HepG2 (cell line): ENCODE measurements around the gene C20orf204. TPM values are rescaled to one million over a fixed set of nuclear protein-coding genes. Genes with fewer than 3 reads are reported as not detected.
A peak's percentile ranks its signal among the peaks of the same experiment; 100 is the strongest.

Experiments used
- RBM22 ChIP-seq: fragments of 200-400 bp; formaldehyde crosslinking; optimal IDR thresholded peaks from 2 replicates; pipeline ENCODE3; 2017; ENCODE audit warnings: mild to moderate bottlenecking, low read length, moderate library complexity
- TFE3 ChIP-seq: IDR thresholded peaks from 2 replicates; pipeline ENCODE4 v1.6.1; 2016
- ZFP90 ChIP-seq: sonication (generic); formaldehyde crosslinking; IDR thresholded peaks from 2 replicates; pipeline ENCODE4 v1.8.0; 2022; ENCODE audit warnings: missing genetic modification reagents, mild to moderate bottlenecking, inconsistent platforms, borderline replicate concordance
- ZNF10 ChIP-seq: sonication (generic); formaldehyde crosslinking; IDR thresholded peaks from 2 replicates; pipeline ENCODE4 v1.4.0; 2020; ENCODE audit warnings: mild to moderate bottlenecking, low read depth, missing genetic modification reagents, borderline replicate concordance
- ZNF251 ChIP-seq: sonication (generic); formaldehyde crosslinking; IDR thresholded peaks from 2 replicates; pipeline ENCODE4 v1.9.0; 2021; ENCODE audit warnings: mild to moderate bottlenecking, missing genetic modification reagents
- ZNF510 ChIP-seq: sonication (generic); formaldehyde crosslinking; IDR thresholded peaks from 2 replicates; pipeline ENCODE4 v1.4.0; 2020; ENCODE audit warnings: low read depth, mild to moderate bottlenecking, missing genetic modification reagents
- ZNF709 ChIP-seq: sonication (generic); formaldehyde crosslinking; IDR thresholded peaks from 2 replicates; pipeline ENCODE4 v1.5.0; 2020; ENCODE audit warnings: mild to moderate bottlenecking, missing genetic modification reagents
- ZNF883 ChIP-seq: sonication (generic); formaldehyde crosslinking; IDR thresholded peaks from 2 replicates; pipeline ENCODE4 v1.5.1; 2020; ENCODE audit warnings: mild to moderate bottlenecking, missing genetic modification reagents; ENCODE audit errors: not compliant biosample characterization
- polyA plus RNA-seq, 8 experiments: library from polyadenylated mRNA; depleted of rRNA in 3 of 8; stranded (reverse) in 7 of 8; unstranded in 1 of 8; fragments of >200 nt; fragmentation: Illumina TruSeq in 4 of 8; extraction: Trizol in 4 of 8; gene quantifications; 2 replicates each; pipeline versions ENCODE4 v1.2.1 to v1.2.3, GENCODE V29; 2011 to 2016; ENCODE audit warnings: low read depth in 4 of 8, missing spikeins in 1 of 8, mixed read lengths in 1 of 8; ENCODE audit not compliant: insufficient read depth in 1 of 8
- total RNA-seq, 5 experiments: library from RNA; depleted of rRNA; stranded (reverse); fragments of >200 nt; fragmentation: Illumina TruSeq; extraction: Trizol; gene quantifications; 2 replicates each; pipeline ENCODE4 v1.2.3, GENCODE V29; 2016; ENCODE audit warnings: low read depth in 1 of 5
- TF ChIP-seq, protein P1 (sequence below): sonication (generic); formaldehyde crosslinking; IDR thresholded peaks from 2 replicates; pipeline ENCODE4 v1.8.0; 2022; ENCODE audit warnings: mild to moderate bottlenecking, missing genetic modification reagents
- TF ChIP-seq, protein P2 (sequence below): sonication (generic); formaldehyde crosslinking; conservative IDR thresholded peaks from 2 replicates; pipeline ENCODE4 v1.8.0; 2022; ENCODE audit warnings: missing genetic modification reagents
- TF ChIP-seq, protein P3 (sequence below): sonication (generic); formaldehyde crosslinking; IDR thresholded peaks from 2 replicates; pipeline ENCODE4 v1.4.0; 2020; ENCODE audit warnings: missing genetic modification reagents, borderline replicate concordance
- TF ChIP-seq, protein P4 (sequence below): IDR thresholded peaks from 2 replicates; pipeline ENCODE4 v1.6.1; 2016; ENCODE audit warnings: low read depth, borderline replicate concordance
- TF ChIP-seq, protein P5 (sequence below): sonication (generic); formaldehyde crosslinking; IDR thresholded peaks from 2 replicates; pipeline ENCODE4 v1.4.0; 2020; ENCODE audit warnings: missing genetic modification reagents

The C20orf204 gene
- total and polyA plus RNA-seq, 2 of the 13 experiments (the other 11 are each of a cell fraction or from before 2014, with no cell fraction given), result 22.1 to 80.0 TPM

GRCh38 chr20:64053841-64054661 lies 18.1 kb downstream of the C20orf204 start (continued):
- TF ChIP-seq, protein P1, sequence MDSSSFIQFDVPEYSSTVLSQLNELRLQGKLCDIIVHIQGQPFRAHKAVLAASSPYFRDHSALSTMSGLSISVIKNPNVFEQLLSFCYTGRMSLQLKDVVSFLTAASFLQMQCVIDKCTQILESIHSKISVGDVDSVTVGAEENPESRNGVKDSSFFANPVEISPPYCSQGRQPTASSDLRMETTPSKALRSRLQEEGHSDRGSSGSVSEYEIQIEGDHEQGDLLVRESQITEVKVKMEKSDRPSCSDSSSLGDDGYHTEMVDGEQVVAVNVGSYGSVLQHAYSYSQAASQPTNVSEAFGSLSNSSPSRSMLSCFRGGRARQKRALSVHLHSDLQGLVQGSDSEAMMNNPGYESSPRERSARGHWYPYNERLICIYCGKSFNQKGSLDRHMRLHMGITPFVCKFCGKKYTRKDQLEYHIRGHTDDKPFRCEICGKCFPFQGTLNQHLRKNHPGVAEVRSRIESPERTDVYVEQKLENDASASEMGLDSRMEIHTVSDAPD (CRISPR knock-in tag), result no peak
- TF ChIP-seq ZNF510 (CRISPR knock-in tag) (no peak), ZNF251 (CRISPR knock-in tag) (no peak), ZNF883 (CRISPR knock-in tag) (peak; percentile 27), TFE3 (peak; percentile 64; the same call in 1 of the 2 replicates), RBM22 (peak; percentile 19), ZNF10 (CRISPR knock-in tag) (no peak), ZNF709 (CRISPR knock-in tag) (0 out of 2 replicates have a peak, but pooled peaks have one; percentile 12), ZFP90 (peak; percentile 98)
- TF ChIP-seq, protein P2, sequence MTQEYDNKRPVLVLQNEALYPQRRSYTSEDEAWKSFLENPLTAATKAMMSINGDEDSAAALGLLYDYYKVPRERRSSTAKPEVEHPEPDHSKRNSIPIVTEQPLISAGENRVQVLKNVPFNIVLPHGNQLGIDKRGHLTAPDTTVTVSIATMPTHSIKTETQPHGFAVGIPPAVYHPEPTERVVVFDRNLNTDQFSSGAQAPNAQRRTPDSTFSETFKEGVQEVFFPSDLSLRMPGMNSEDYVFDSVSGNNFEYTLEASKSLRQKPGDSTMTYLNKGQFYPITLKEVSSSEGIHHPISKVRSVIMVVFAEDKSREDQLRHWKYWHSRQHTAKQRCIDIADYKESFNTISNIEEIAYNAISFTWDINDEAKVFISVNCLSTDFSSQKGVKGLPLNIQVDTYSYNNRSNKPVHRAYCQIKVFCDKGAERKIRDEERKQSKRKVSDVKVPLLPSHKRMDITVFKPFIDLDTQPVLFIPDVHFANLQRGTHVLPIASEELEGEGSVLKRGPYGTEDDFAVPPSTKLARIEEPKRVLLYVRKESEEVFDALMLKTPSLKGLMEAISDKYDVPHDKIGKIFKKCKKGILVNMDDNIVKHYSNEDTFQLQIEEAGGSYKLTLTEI, result no peak
- TF ChIP-seq, protein P3, sequence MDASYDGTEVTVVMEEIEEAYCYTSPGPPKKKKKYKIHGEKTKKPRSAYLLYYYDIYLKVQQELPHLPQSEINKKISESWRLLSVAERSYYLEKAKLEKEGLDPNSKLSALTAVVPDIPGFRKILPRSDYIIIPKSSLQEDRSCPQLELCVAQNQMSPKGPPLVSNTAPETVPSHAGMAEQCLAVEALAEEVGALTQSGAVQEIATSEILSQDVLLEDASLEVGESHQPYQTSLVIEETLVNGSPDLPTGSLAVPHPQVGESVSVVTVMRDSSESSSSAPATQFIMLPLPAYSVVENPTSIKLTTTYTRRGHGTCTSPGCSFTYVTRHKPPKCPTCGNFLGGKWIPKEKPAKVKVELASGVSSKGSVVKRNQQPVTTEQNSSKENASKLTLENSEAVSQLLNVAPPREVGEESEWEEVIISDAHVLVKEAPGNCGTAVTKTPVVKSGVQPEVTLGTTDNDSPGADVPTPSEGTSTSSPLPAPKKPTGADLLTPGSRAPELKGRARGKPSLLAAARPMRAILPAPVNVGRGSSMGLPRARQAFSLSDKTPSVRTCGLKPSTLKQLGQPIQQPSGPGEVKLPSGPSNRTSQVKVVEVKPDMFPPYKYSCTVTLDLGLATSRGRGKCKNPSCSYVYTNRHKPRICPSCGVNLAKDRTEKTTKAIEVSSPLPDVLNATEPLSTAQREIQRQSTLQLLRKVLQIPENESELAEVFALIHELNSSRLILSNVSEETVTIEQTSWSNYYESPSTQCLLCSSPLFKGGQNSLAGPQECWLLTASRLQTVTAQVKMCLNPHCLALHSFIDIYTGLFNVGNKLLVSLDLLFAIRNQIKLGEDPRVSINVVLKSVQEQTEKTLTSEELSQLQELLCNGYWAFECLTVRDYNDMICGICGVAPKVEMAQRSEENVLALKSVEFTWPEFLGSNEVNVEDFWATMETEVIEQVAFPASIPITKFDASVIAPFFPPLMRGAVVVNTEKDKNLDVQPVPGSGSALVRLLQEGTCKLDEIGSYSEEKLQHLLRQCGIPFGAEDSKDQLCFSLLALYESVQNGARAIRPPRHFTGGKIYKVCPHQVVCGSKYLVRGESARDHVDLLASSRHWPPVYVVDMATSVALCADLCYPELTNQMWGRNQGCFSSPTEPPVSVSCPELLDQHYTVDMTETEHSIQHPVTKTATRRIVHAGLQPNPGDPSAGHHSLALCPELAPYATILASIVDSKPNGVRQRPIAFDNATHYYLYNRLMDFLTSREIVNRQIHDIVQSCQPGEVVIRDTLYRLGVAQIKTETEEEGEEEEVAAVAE (CRISPR knock-in tag), result peak; percentile 50; the same call in 1 of the 2 replicates
- TF ChIP-seq, protein P4, sequence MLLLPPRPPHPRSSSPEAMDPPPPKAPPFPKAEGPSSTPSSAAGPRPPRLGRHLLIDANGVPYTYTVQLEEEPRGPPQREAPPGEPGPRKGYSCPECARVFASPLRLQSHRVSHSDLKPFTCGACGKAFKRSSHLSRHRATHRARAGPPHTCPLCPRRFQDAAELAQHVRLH (CRISPR knock-in tag), result peak; percentile 98; the same call in 1 of the 2 replicates
- TF ChIP-seq, protein P5, sequence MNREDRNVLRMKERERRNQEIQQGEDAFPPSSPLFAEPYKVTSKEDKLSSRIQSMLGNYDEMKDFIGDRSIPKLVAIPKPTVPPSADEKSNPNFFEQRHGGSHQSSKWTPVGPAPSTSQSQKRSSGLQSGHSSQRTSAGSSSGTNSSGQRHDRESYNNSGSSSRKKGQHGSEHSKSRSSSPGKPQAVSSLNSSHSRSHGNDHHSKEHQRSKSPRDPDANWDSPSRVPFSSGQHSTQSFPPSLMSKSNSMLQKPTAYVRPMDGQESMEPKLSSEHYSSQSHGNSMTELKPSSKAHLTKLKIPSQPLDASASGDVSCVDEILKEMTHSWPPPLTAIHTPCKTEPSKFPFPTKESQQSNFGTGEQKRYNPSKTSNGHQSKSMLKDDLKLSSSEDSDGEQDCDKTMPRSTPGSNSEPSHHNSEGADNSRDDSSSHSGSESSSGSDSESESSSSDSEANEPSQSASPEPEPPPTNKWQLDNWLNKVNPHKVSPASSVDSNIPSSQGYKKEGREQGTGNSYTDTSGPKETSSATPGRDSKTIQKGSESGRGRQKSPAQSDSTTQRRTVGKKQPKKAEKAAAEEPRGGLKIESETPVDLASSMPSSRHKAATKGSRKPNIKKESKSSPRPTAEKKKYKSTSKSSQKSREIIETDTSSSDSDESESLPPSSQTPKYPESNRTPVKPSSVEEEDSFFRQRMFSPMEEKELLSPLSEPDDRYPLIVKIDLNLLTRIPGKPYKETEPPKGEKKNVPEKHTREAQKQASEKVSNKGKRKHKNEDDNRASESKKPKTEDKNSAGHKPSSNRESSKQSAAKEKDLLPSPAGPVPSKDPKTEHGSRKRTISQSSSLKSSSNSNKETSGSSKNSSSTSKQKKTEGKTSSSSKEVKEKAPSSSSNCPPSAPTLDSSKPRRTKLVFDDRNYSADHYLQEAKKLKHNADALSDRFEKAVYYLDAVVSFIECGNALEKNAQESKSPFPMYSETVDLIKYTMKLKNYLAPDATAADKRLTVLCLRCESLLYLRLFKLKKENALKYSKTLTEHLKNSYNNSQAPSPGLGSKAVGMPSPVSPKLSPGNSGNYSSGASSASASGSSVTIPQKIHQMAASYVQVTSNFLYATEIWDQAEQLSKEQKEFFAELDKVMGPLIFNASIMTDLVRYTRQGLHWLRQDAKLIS (CRISPR knock-in tag), result peak; percentile 52; the same call in 1 of the 2 replicates
